GM08714 (cell line): ENCODE data around the gene RAMP2.

Experiments used
- H3K4me3 ChIP-seq: fragments of 200-500 bp; sonication (Bioruptor generic); 2 replicates; pipeline ENCODE4 v1.5.1; 2014; ENCODE audit warnings: mild to moderate bottlenecking, low read length, inconsistent platforms
- ZNF274 ChIP-seq: IDR thresholded peaks from 2 replicates; pipeline ENCODE4 v1.6.1; 2012; ENCODE audit warnings: mild to moderate bottlenecking, low read depth, low read length

RAMP2 gene

DNA sequence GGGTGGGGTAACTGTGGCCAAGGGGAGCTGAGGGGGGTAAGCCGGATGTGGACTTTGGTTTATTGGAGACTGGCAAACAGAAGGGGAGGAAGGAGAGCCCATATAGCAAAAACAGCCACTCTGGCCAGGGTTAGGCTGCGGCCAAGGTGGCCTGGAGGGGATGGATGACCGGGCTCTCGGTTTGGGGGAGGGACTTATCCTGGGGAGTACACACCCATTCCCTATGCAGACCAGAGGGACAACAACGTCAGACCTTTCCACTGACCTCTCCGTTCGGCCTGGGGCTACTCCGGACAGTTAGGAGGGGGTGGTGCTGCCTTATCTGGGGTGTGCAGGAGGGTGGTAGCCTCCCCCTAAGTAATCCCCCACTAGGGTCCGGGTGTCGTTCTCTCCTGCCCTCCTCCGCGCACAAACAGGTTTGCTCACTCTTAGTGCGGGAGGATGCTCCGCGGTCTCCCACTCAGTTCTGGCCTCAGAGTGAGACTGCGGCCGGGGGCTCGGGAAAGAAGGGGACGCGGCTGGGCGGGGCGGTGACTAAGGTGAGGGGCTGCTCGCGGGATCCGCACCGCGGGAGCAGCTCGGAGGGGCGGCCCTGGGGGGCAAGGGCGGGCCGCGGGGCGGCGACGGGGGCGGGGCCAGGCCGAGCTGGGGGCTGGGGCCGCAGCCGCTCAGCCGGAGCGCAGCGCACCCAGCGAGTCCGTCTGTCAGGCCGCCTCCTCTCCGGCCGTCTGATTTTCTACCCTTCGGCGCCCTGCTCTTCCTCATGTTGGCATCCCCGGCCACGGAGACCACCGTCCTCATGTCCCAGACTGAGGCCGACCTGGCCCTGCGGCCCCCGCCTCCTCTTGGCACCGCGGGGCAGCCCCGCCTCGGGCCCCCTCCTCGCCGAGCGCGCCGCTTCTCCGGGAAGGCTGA is 19.2 kb downstream of the RAMP2 start, which contains the start of gene WNK4:
Gene WNK4 (plus strand): TSS at position 675 of the 915 bp plus-strand sequence. CDS start 89 bp downstream, at position 764.
- no peak within 1 kb of the TSS for H3K4me3 ChIP-seq
- TF ChIP-seq ZNF274 = no peak

DNA sequence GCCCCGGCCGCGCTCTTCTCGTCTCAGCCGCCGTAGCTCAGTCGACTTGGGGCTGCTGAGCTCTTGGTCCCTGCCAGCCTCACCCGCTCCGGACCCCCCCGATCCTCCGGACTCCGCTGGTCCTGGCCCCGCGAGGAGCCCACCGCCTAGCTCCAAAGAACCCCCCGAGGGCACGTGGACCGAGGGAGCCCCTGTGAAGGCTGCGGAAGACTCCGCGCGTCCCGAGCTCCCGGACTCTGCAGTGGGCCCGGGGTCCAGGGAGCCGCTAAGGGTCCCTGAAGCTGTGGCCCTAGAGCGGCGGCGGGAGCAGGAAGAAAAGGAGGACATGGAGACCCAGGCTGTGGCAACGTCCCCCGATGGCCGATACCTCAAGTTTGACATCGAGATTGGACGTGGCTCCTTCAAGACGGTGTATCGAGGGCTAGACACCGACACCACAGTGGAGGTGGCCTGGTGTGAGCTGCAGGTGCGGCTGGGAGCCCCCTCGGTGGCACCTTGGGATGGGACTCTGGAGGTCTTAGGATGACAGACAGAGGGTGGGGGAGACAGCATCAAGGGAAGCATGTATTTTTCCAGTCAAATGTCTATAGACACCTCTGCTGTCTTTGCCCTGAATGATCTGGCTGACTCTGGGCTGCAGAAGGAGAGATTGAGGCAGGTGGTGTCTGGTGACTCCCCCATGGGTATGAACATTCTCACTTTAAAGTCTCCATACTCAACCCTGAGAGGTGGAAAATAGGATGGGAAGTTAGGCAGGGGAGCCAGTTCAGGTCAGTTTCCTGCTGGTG is 20.0 kb downstream of the RAMP2 start:
- TF ChIP-seq ZNF274 = no peak
- no peak overlapping the region for H3K4me3 ChIP-seq

GRCh38 chr17:42781639-42782165 is 20.7 kb downstream of the RAMP2 start:
- no peak for TF ChIP-seq ZNF274
- no peak overlapping the region for H3K4me3 ChIP-seq

- no peak overlapping the region for H3K4me3 ChIP-seq
- TF ChIP-seq ZNF274 = no peak
Measured at GRCh38 chr17:42782166-42783061, 21.4 kb downstream of the RAMP2 start.

- no peak for TF ChIP-seq ZNF274
- H3K4me3 ChIP-seq = no peak overlapping the region
Measured at GRCh38 chr17:42783062-42783790, 22.2 kb downstream of the RAMP2 start.

GRCh38 chr17:42783791-42784138 is 22.7 kb downstream of the RAMP2 start:
- no peak overlapping the region for H3K4me3 ChIP-seq
- no peak for TF ChIP-seq ZNF274

- no peak overlapping the region for H3K4me3 ChIP-seq
- TF ChIP-seq ZNF274 = no peak
Measured at GRCh38 chr17:42784409-42784808, 23.4 kb downstream of the RAMP2 start.

GRCh38 chr17:42784811-42785592 is 24.0 kb downstream of the RAMP2 start:
- no peak for TF ChIP-seq ZNF274
- no peak overlapping the region for H3K4me3 ChIP-seq

- no peak for TF ChIP-seq ZNF274
Measured at GRCh38 chr17:42787266-42787665, 26.2 kb downstream of the RAMP2 start.

GRCh38 chr17:42791948-42792347 is 30.9 kb downstream of the RAMP2 start:
- TF ChIP-seq ZNF274 = no peak
- no peak overlapping the region for H3K4me3 ChIP-seq

More at GRCh38 chr17:42787266-42787665, 26.2 kb downstream of the RAMP2 start:
- no peak overlapping the region for H3K4me3 ChIP-seq

GRCh38 chr17:42792545-42792944 is 31.5 kb downstream of the RAMP2 start:
- no peak overlapping the region for H3K4me3 ChIP-seq
- TF ChIP-seq ZNF274 = no peak

DNA sequence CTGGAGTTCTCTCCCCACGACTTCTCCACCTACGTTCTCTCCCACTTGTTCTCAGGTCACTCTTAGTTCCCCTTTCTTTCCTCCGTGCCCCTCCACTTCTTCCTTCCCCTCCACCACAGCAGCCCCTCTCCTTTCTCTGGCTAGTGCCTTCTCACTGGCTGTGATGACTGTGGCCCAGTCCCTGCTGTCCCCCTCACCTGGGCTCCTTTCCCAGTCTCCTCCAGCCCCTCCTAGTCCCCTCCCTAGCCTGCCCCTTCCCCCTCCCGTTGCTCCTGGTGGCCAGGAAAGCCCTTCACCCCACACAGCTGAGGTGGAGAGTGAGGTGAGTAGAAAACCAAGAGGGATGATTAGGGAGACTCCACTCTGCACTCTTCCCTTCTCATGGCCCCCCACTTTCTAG is 34.0 kb downstream of the RAMP2 start:
- no peak for TF ChIP-seq ZNF274
- no peak overlapping the region for H3K4me3 ChIP-seq
